ENCODE measurements around the gene HSP90AB1. TPM values are rescaled to one million over a fixed set of nuclear protein-coding genes. Genes with fewer than 3 reads are reported as not detected.

HSP90AB1 gene
- total and polyA plus RNA-seq, 7 donors: 182 to 569 (median 484) TPM

DNA sequence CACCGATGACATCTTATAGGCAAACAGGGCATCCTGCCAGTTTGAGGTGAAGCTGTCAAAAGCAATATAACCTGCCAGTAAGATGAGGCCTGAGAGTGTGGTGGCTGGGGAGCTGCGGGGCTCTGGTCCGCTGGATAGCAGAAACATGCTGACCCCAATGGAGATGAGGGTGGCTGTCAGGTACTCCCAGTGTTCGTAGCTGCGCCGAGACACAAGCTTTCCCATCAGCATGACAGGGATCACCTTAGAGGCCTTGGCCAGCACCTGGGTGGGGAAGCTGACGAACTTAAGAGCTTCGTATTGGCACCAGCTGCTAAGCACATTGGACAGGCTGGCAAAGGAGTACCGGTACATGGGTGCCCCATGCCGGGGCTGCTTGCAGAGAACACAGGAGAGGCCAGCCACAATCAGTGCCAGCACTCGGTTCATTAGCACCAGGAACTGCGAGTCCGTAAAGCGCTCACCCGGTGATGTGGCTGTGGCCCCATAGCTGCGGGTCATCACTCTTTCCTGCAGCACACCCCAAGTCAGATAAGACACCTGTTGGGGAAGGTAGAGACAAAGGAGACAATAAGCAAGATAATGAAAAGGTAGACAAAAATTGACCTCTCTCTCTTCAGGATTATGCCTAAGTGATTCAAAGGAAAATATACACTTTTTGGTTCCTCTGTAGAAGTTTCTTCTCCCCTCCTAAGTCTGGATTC, 8.4 kb downstream of the HSP90AB1 start:
- Histone ChIP-seq H3K4me1 (peaks cover 0 to 26% (median 19%) of the 10 kb centered on the region in 4 donors), H3K9me3 (no peaks in the 10 kb centered on the region), H3K36me3 (peaks cover 46 to 64% (median 55%) of the 10 kb centered on the region in 4 donors), H3K27me3 (no peaks in the 10 kb centered on the region), H3K27ac (peak overlapping the region in 3 of 4 donors; percentile 3 to 94 (median 13)), H3K4me3 (no peak overlapping the region)
- TF ChIP-seq POLR2A (IDR thresholded peaks at IDR 0.05) (no peak), EP300 (IDR thresholded peaks at IDR 0.05) (no peak)
- TF ChIP-seq, protein P1, sequence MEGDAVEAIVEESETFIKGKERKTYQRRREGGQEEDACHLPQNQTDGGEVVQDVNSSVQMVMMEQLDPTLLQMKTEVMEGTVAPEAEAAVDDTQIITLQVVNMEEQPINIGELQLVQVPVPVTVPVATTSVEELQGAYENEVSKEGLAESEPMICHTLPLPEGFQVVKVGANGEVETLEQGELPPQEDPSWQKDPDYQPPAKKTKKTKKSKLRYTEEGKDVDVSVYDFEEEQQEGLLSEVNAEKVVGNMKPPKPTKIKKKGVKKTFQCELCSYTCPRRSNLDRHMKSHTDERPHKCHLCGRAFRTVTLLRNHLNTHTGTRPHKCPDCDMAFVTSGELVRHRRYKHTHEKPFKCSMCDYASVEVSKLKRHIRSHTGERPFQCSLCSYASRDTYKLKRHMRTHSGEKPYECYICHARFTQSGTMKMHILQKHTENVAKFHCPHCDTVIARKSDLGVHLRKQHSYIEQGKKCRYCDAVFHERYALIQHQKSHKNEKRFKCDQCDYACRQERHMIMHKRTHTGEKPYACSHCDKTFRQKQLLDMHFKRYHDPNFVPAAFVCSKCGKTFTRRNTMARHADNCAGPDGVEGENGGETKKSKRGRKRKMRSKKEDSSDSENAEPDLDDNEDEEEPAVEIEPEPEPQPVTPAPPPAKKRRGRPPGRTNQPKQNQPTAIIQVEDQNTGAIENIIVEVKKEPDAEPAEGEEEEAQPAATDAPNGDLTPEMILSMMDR (IDR thresholded peaks at IDR 0.05): no peak
- WGBS, 2 donors: 59 to 74% methylated on average over 16 of the region's 16 CpGs
- no peak for DNase-seq
- intact Hi-C loops (cut with DNase I): loop anchor here (5.0 kb wide), 1 partner anchor 158 kb away; no protein-coding TSS in a partner anchor

DNA sequence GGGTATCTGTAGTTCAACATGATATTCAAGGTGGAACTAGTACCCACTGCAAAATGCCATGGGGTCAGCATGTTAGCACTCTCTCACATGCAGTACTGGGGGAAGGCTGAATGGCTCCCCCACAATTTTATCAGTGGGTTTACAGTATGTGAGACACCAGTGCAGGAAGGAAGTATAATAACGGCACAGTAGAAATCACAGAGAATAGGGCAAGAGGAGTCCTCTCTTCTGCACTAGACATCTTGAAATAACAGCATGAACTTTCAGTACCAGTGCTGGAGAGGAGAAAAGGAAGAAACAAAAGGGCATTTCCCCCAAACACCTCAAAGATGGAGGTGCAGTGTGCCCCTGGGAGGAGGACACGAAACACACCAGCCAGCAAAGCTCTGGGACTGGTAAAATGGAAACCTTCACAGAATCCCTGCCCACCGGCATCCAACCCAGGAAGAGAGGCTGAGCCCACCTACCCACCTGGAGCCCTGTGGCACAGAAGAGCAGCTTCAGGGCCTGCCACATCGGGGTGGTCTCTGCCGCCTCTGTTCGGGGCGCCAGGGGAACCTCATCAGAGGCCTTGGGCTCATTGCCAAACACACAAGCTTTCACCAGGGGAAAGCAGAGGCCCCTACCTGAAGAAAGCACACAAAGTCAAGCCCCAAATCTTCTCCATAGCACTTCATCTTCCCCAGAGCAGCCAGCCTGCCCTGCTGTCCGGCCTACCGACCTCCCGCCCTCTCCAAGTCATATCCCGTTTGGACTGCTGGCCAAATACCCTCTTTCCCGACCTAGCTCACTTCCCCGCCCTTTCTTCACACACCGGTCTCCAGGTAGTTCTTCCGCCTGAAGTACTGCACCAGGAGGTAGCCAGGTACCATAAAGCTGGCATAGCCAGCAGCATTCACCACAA, 9.2 kb downstream of the HSP90AB1 start:
- intact Hi-C loops (cut with DNase I): loop anchor here (5.0 kb wide), 1 partner anchor 159 kb away; no protein-coding TSS in a partner anchor
- H3K4me3 ChIP-seq: peak overlapping the region; percentile 76 to 94 (median 90)
- no peak for DNase-seq
- TF ChIP-seq EP300 (IDR thresholded peaks at IDR 0.05) (no peak), POLR2A (IDR thresholded peaks at IDR 0.05) (no peak), POLR2AphosphoS5 (IDR thresholded peaks at IDR 0.05) (no peak)
- TF ChIP-seq, protein P1 (IDR thresholded peaks at IDR 0.05): no peak
- no peaks in the 10 kb centered on the region for H3K9me3 ChIP-seq
- H3K27ac ChIP-seq: peak overlapping the region; percentile 88 to 95 (median 92)
- 12 to 21% methylated on average over 15 of the region's 15 CpGs for WGBS, 2 donors
- H3K36me3 ChIP-seq: peaks cover 37 to 56% (median 47%) of the 10 kb centered on the region in 4 donors
- H3K4me1 ChIP-seq: peaks cover 0 to 26% (median 19%) of the 10 kb centered on the region in 4 donors
- no peaks in the 10 kb centered on the region for H3K27me3 ChIP-seq

DNA sequence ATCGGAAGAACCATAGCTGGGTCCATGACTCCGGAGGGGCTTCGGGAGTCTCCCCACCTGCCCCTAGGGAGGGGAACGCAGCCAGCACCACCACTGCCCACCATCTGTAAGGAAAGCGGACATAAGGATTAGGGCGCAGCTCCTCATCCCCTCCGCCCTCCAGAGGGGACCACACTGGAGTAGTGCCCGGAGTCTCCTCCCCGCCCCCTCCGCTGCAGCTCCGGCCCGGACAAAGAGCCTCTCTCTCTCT, 9.8 kb downstream of the HSP90AB1 start:
- 0 to 1% methylated on average over 12 of the region's 12 CpGs for WGBS, 2 donors
- intact Hi-C loops (cut with DNase I): loop anchor here (1.0 to 5.0 kb wide), 2 partner anchors 84 to 159 kb away; no protein-coding TSS in a partner anchor
- Histone ChIP-seq H3K4me3 (peak overlapping the region; percentile 76 to 94 (median 90)), H3K36me3 (peaks cover 32 to 50% (median 42%) of the 10 kb centered on the region in 4 donors), H3K27ac (peak overlapping the region; percentile 88 to 95 (median 92)), H3K4me1 (peaks cover 0 to 26% (median 19%) of the 10 kb centered on the region in 4 donors), H3K27me3 (no peaks in the 10 kb centered on the region), H3K9me3 (no peaks in the 10 kb centered on the region)
- TF ChIP-seq, protein P1 (IDR thresholded peaks at IDR 0.05): no peak
- no peak for TF ChIP-seq POLR2A (IDR thresholded peaks at IDR 0.05)
- no peak for TF ChIP-seq POLR2AphosphoS5 (IDR thresholded peaks at IDR 0.05)
- TF ChIP-seq EP300 (IDR thresholded peaks at IDR 0.05): no peak
- no peak for DNase-seq

DNA sequence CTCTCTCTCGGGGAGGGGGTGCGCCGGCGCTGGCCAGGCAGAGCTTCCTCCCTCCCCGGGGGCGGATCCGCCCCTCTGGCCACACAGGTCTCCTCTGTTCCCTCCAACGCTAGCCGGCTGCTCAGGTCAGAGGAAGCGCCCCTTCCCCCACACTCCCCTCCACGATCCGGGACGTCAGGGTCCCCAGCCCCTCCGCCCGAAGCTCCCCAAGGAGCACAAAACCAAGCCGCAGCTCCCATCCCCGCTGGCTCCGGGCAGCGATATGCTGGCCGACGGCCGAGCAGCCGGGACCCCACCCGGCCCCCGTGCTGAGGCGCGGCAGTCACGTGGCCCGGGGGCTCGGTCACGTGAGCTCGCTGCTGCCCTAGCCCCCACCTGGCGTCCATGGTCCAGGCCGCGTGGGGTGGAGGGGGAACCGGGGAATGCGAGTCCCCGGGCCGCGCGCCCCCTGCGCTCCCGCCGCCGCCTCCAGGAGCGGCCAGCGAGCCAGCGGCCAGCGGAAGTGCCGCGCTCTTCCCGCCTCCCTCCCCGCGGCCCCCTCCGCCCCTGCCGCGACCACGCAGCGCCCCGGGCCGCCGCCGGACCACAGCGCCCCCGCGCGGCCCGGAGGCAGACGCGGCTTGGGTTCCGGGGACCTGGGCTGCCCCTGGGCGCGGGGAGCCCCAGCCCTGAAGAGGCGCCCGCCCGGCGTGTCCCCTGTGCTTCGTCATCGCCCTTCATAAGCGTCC, 10.3 kb downstream of the HSP90AB1 start, which contains the start of gene SLC35B2:
SLC35B2 (minus strand) TSS at position 504 of the 728 bp plus-strand sequence; CDS start at position 386, 118 bp downstream.
- H3K4me3 ChIP-seq: peak within 1 kb of the TSS; percentile 76 to 94 (median 90)
- TF ChIP-seq EP300 (IDR thresholded peaks at IDR 0.05) (no peak), POLR2AphosphoS5 (IDR thresholded peaks at IDR 0.05) (peak; percentile 30 to 85 (median 54)), POLR2A (IDR thresholded peaks at IDR 0.05) (peak in 1 of 2 donors; percentile 28)
- TF ChIP-seq, protein P1 (IDR thresholded peaks at IDR 0.05): peak in 2 of 4 experiments; percentile 4 to 76
- peaks cover 27 to 45% (median 37%) of the 10 kb centered on the region in 4 donors for H3K36me3 ChIP-seq
- H3K27ac ChIP-seq: peak within 1 kb of the TSS; percentile 88 to 95 (median 92)
- H3K9me3 ChIP-seq: no peaks in the 10 kb centered on the region
- H3K27me3 ChIP-seq: no peaks in the 10 kb centered on the region
- H3K4me1 ChIP-seq: peaks cover 0 to 26% (median 19%) of the 10 kb centered on the region in 4 donors
- intact Hi-C loops (cut with DNase I): loop anchor here (1.0 to 5.0 kb wide), 2 partner anchors 85 to 160 kb away; no protein-coding TSS in a partner anchor
- WGBS, 2 donors: 0 to 1% methylated on average over 80 of the region's 80 CpGs
- DNase-seq: peak; percentile 84
